ENCODE data around the gene USP21. TPM values are rescaled to one million over a fixed set of nuclear protein-coding genes. Genes with fewer than 3 reads are reported as not detected.

USP21 gene
- total and polyA plus RNA-seq, 2 experiments from 2014 or later = 6.3 to 16.5 TPM

DNA sequence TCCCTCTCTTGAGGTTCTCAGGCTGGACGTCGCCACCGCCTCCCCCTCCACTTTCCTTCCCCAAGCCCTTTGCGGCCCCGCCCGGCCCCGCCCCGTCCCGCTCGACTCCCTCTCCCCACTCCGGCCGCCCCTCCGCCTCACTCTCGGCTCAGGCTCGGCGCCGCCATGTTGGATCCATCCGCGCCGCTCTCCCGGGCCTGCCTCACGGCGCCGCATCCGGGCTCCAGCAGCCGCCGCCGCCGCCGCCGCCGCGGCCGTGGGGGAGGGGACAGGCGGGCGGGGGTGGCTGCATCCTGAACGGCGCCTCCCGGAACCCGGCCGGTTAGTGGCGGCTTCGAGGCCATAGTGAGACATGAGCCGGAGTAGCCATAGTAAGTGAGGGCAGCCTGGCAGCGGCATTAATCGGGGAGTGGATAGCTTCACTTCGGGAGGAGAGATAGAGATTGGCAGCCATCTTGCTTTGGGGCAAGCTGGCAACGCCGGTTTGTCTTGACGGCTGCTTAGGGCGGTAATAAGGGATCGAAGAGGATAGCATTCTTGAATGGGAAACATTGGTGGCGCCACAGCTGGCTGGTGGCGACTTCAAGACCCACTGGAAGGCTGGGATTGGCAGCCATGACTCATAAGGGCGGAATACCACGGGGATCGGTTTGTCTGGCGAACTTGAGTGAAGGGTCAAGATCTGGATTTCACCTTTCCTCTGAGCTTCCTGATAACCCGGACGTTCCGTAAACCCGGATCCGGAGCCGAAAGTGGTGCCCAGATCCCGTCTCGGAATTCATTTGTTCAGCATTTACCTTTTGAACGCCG is 26.7 kb upstream of the USP21 start, which contains the start of gene DEDD:
TSS of gene DEDD (minus strand) at position 258 of the 810 bp plus-strand sequence. CDS start 8,205 bp downstream, outside the sequence.
- 0 to 2% methylated on average over 30 to 68 of the region's 68 CpGs for WGBS, 2 experiments (ENCODE audit: low coverage in 1 of 2, low lambda C conversion rate in 2 of 2, missing lambda C conversion rate in 2 of 2)
- Histone ChIP-seq H3K9ac (peak within 1 kb of the TSS; percentile 91), H3K79me2 (ENCODE audit: insufficient read depth) (peaks cover 92% of the 10 kb centered on the region)

GRCh38 chr1:161133220-161133740 is 26.0 kb upstream of the USP21 start:
- Histone ChIP-seq H3F3A (ENCODE audit: insufficient read depth) (peaks cover 21% of the 10 kb centered on the region), H3K9me3 (ENCODE audit: low read depth) (no peaks in the 10 kb centered on the region), H3K9me2 (ENCODE audit: insufficient read depth) (no peaks in the 10 kb centered on the region), H2AFZ (peak overlapping the region; percentile 93), H3K27ac (peak overlapping the region; percentile 88), H3K9ac (peak overlapping the region; percentile 91), H3K4me1 (ENCODE audit: insufficient read depth) (peaks cover 21% of the 10 kb centered on the region), H3K79me2 (ENCODE audit: insufficient read depth) (peaks cover 86% of the 10 kb centered on the region), H3K27me3 (replicated peaks; ENCODE audit: insufficient read depth) (no peaks in the 10 kb centered on the region), H4K20me1 (ENCODE audit: insufficient read depth) (no peaks in the 10 kb centered on the region), H3K4me2 (ENCODE audit: unreplicated experiment) (peak overlapping the region; percentile 86), H3K36me3 (ENCODE audit: low read depth) (peaks cover 13% of the 10 kb centered on the region), H3K4me3 (peak overlapping the region; percentile 98)
- TF ChIP-seq EZH2phosphoT487 (IDR thresholded peaks at IDR 0.05; ENCODE audit: insufficient read depth, low read depth) (no peak), EZH2 (IDR thresholded peaks at IDR 0.05; ENCODE audit: insufficient read depth, poor library complexity, severe bottlenecking) (no peak)
- in situ Hi-C loops (cut with MboI) = no loop called here
- DNase-seq = peak; percentile 37
- WGBS, 2 experiments (ENCODE audit: low coverage in 1 of 2, low lambda C conversion rate in 2 of 2, missing lambda C conversion rate in 2 of 2) = 5 to 7% methylated on average over 11 of the region's 11 CpGs

More for the DNA sequence above, 26.7 kb upstream of the USP21 start, which contains the start of gene DEDD:
- DNase-seq = peak; percentile 97
- H2AFZ ChIP-seq = peak within 1 kb of the TSS; percentile 93
- no peak for TF ChIP-seq EZH2phosphoT487 (IDR thresholded peaks at IDR 0.05; ENCODE audit: insufficient read depth, low read depth)
- TF ChIP-seq EZH2 (IDR thresholded peaks at IDR 0.05; ENCODE audit: insufficient read depth, poor library complexity, severe bottlenecking) = no peak
- in situ Hi-C loops (cut with MboI) = no loop called here
- H3K36me3 ChIP-seq (ENCODE audit: low read depth) = peaks cover 18% of the 10 kb centered on the region
- peak within 1 kb of the TSS; percentile 86 for H3K4me2 ChIP-seq (ENCODE audit: unreplicated experiment)
- peak within 1 kb of the TSS; percentile 98 for H3K4me3 ChIP-seq
- H4K20me1 ChIP-seq (ENCODE audit: insufficient read depth) = no peaks in the 10 kb centered on the region
- H3K9me2 ChIP-seq (ENCODE audit: insufficient read depth) = no peaks in the 10 kb centered on the region
- H3K27ac ChIP-seq = peak within 1 kb of the TSS; percentile 88
- H3K4me1 ChIP-seq (ENCODE audit: insufficient read depth) = peaks cover 21% of the 10 kb centered on the region
- H3K9me3 ChIP-seq (ENCODE audit: low read depth) = no peaks in the 10 kb centered on the region
- H3K27me3 ChIP-seq (replicated peaks; ENCODE audit: insufficient read depth) = no peaks in the 10 kb centered on the region
- H3F3A ChIP-seq (ENCODE audit: insufficient read depth) = peaks cover 15% of the 10 kb centered on the region

DNA sequence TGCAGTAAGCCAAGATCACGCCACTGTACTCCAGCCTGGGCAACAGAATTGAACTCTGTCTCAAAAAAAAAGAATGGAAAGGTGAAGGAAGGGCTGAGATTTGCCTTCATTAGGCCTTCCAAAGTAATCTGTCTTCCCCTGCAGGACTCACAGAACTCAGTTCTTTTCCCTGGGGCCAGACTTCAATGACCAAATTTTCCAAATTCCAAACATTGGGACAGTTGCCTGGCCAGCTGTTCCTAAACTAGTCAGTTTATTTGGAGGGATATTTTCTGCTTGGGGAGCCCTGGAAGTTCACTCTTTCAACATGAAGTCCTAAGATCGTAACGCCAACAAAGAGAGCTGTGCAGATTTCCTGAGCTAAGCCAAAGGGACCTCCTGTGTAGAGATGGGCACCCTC is 21.4 kb upstream of the USP21 start:
- Histone ChIP-seq H3F3A (ENCODE audit: insufficient read depth) (peaks cover 25% of the 10 kb centered on the region), H3K27me3 (replicated peaks; ENCODE audit: insufficient read depth) (no peaks in the 10 kb centered on the region), H3K36me3 (ENCODE audit: low read depth) (no peaks in the 10 kb centered on the region), H2AFZ (no peak overlapping the region), H3K4me1 (ENCODE audit: insufficient read depth) (peaks cover 11% of the 10 kb centered on the region; the same call in 1 of the 2 replicates), H3K9me2 (ENCODE audit: insufficient read depth) (no peaks in the 10 kb centered on the region), H3K79me2 (ENCODE audit: insufficient read depth) (peaks cover 45% of the 10 kb centered on the region), H3K9ac (no peak overlapping the region), H3K4me2 (ENCODE audit: unreplicated experiment) (no peak overlapping the region), H3K27ac (no peak overlapping the region), H3K4me3 (no peak overlapping the region), H4K20me1 (ENCODE audit: insufficient read depth) (no peaks in the 10 kb centered on the region), H3K9me3 (ENCODE audit: low read depth) (no peaks in the 10 kb centered on the region)
- TF ChIP-seq EZH2 (IDR thresholded peaks at IDR 0.05; ENCODE audit: insufficient read depth, poor library complexity, severe bottlenecking) = no peak
- TF ChIP-seq EZH2phosphoT487 (IDR thresholded peaks at IDR 0.05; ENCODE audit: insufficient read depth, low read depth) = no peak
- WGBS, 2 experiments (ENCODE audit: low coverage in 1 of 2, low lambda C conversion rate in 2 of 2, missing lambda C conversion rate in 2 of 2) = 92 to 95% methylated on average over 3 of the region's 3 CpGs
- in situ Hi-C loops (cut with MboI) = no loop called here
- no peak for DNase-seq

- no peak for TF ChIP-seq EZH2phosphoT487 (IDR thresholded peaks at IDR 0.05; ENCODE audit: insufficient read depth, low read depth)
- TF ChIP-seq EZH2 (IDR thresholded peaks at IDR 0.05; ENCODE audit: insufficient read depth, poor library complexity, severe bottlenecking) = no peak
- Histone ChIP-seq H3K79me2 (ENCODE audit: insufficient read depth) (peaks cover 39% of the 10 kb centered on the region), H3K4me1 (ENCODE audit: insufficient read depth) (peaks cover 11% of the 10 kb centered on the region; the same call in 1 of the 2 replicates), H3K27ac (no peak overlapping the region), H2AFZ (no peak overlapping the region), H3K36me3 (ENCODE audit: low read depth) (no peaks in the 10 kb centered on the region), H3K9me3 (ENCODE audit: low read depth) (no peaks in the 10 kb centered on the region), H3K27me3 (replicated peaks; ENCODE audit: insufficient read depth) (no peaks in the 10 kb centered on the region), H3K9ac (no peak overlapping the region), H3K4me2 (ENCODE audit: unreplicated experiment) (no peak overlapping the region), H3K9me2 (ENCODE audit: insufficient read depth) (no peaks in the 10 kb centered on the region), H4K20me1 (ENCODE audit: insufficient read depth) (no peaks in the 10 kb centered on the region), H3K4me3 (no peak overlapping the region), H3F3A (ENCODE audit: insufficient read depth) (peaks cover 20% of the 10 kb centered on the region)
- no peak for DNase-seq
- WGBS, 2 experiments (ENCODE audit: low coverage in 1 of 2, low lambda C conversion rate in 2 of 2, missing lambda C conversion rate in 2 of 2) = 100% methylated on average over 1 of the region's 1 CpG
- in situ Hi-C loops (cut with MboI) = no loop called here
Measured at GRCh38 chr1:161138431-161138830, 20.9 kb upstream of the USP21 start.
